ENCODE data around the gene GSDMA.

GSDMA gene

DNA sequence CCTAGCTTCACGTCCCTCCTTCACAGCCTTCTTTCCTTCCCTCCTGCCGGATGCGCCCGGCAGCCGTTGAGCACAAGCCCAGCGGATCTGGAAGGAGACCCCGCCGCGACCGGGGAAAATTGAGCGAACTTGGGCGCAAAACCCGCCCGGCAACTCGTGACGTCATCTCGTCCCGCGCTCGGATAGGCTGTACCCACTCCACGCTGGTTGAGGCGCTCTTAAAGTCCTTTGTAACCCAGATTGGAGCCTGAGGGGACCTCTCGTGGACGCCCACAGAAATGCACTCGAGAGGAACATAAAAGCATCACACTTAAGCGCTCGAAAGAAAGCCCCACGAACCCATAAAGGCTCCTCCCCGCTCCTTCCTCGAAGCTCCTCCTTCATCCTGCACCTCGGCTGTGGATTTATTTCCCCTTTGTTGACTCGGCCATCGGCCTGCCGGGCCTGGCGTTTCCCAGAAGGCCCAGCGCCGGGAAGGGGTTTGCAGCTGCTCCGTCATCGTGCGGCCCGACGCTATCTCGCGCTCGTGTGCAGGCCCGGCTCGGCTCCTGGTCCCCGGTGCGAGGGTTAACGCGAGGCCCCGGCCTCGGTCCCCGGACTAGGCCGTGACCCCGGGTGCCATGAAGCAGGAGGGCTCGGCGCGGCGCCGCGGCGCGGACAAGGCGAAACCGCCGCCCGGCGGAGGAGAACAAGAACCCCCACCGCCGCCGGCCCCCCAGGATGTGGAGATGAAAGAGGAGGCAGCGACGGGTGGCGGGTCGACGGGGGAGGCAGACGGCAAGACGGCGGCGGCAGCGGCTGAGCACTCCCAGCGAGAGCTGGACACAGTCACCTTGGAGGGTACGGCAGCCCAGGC lies 17.8 kb downstream of the GSDMA start, which contains the start of gene PSMD3:
Gene PSMD3, plus strand, starts transcription at position 457 of the 856 bp plus-strand sequence. Its CDS starts 164 bp downstream, at position 621.
- H3K4me3 ChIP-seq (ENCODE audit: low read depth, low read length), result peak within 1 kb of the TSS; percentile 79
- TF ChIP-seq, protein P1, sequence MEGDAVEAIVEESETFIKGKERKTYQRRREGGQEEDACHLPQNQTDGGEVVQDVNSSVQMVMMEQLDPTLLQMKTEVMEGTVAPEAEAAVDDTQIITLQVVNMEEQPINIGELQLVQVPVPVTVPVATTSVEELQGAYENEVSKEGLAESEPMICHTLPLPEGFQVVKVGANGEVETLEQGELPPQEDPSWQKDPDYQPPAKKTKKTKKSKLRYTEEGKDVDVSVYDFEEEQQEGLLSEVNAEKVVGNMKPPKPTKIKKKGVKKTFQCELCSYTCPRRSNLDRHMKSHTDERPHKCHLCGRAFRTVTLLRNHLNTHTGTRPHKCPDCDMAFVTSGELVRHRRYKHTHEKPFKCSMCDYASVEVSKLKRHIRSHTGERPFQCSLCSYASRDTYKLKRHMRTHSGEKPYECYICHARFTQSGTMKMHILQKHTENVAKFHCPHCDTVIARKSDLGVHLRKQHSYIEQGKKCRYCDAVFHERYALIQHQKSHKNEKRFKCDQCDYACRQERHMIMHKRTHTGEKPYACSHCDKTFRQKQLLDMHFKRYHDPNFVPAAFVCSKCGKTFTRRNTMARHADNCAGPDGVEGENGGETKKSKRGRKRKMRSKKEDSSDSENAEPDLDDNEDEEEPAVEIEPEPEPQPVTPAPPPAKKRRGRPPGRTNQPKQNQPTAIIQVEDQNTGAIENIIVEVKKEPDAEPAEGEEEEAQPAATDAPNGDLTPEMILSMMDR (IDR thresholded peaks at IDR 0.05; ENCODE audit: borderline replicate concordance, insufficient read depth, low read depth, low read length), result peak; percentile 70

DNA sequence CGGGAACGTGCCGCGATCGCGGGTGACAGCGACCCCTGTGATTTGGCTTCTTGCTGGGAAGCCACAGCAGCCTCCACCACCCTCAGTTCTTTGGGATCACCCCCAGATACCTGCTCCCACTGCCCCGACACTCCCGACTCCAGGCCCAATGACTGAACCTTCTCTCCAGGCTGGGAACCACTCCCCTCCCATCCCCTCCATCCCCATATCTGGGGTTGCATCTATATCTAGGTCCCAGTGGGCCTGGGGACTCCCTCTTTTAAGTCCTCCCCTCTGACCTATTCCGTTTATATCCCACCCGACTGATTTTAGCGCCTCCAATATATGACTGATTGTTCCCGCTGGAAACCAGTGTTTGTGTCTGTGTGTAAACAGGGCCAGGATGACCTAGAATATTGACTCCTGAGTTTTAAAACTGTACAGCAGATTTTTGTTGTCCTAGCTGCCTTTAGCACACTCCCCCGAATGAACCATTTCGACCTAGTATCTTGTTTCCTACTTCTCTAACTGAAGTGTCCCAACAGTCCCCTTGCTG lies 18.5 kb downstream of the GSDMA start:
- TF ChIP-seq, protein P1 (IDR thresholded peaks at IDR 0.05; ENCODE audit: borderline replicate concordance, insufficient read depth, low read depth, low read length), result no peak
- H3K4me3 ChIP-seq (ENCODE audit: low read depth, low read length), result peak overlapping the region; percentile 79

DNA sequence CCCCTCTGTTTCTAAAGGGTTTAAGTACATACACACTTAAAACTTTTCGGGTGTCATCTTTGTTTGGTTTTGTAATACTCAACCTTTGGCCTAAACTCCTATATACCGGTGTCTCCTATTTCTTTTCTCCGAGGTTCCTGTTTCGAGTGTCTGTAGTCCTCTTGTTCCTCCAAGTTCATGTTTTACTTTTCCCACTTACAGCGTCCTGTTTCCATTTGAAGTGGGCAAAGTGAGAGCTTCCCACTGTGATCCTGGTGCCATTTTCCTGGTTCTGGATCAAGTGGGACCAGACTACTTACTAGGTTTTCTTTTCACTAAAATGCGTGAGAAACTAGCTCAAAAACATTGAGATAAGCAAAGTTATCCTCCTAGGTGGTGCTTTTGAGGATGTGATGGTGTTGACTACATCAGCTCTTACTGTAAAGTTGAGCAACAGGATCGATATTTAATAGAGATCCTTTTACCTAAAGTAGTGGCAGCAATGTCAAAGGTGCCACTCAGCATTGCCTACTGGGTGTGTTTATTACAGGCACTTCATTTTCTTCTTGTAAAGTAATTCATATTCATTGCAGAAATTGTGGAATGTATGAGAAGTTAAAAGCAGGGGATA lies 19.1 kb downstream of the GSDMA start:
- peak overlapping the region; percentile 79 for H3K4me3 ChIP-seq (ENCODE audit: low read depth, low read length)
- TF ChIP-seq, protein P1 (IDR thresholded peaks at IDR 0.05; ENCODE audit: borderline replicate concordance, insufficient read depth, low read depth, low read length), result no peak

DNA sequence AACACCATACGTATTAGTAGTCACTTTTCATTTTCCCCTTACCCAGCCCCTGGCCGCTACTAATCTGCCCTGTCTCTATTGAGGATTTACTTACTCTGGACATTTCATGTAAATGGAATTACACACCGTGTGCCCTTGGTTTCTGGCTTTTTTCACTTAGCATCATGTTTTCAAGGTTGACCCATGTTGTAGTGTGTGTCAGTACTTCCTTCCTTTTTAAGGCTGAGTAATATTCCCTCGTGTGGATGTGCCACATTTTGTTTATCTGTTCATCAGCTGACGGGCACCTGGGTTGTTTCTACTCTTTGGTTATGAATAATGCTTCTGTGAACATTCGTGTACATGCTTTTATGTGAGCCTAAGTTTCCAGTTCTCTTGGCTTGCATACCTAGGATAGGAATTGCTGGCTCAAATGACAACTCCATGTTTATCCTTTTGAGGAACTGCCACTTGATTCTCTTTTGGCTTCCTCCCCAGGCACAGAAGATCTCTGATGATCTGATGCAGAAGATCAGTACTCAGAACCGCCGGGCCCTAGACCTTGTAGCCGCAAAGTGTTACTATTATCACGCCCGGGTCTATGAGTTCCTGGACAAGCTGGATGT lies 25.5 kb downstream of the GSDMA start:
- TF ChIP-seq, protein P1 (IDR thresholded peaks at IDR 0.05; ENCODE audit: borderline replicate concordance, insufficient read depth, low read depth, low read length), result no peak
- H3K4me3 ChIP-seq (ENCODE audit: low read depth, low read length), result no peak overlapping the region

DNA sequence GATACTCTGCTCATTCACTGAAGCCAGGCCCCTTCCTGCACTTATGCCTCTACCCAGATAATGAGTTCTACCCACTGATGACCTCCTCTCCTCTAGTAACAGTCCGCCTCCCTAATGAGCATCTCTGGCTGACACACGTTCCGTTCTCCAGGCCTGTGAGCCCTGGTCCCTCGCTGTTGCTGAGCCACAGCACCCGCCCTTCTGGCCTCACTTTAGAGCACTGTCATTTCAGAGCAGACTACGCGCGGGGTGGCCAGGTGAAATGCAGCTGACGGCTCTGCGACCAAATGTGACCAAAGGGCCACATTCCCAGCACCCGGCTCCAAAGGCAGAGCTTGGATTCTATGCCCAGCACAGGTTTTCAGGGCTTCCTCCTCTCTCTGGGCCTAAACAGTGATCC lies 31.6 kb downstream of the GSDMA start:
- TF ChIP-seq, protein P1 (IDR thresholded peaks at IDR 0.05; ENCODE audit: borderline replicate concordance, insufficient read depth, low read depth, low read length), result no peak
- no peak overlapping the region for H3K4me3 ChIP-seq (ENCODE audit: low read depth, low read length)

DNA sequence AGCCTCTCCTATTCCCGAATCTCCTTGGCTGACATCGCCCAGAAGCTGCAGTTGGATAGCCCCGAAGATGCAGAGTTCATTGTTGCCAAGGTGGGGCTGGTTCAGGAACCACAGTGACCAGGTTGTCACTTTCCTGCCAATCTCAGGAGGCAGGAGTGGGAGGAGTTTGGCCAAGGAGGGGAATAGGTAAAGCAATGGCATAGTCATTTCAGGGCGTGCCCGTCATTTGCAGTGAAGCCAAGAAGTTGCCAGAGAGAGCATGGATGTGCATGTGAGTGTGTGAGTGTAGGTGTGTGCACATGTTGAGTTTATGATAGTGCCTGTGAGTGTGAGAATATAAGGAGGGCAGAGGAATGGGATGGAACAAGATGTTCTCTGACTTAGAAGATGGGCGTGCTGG lies 32.6 kb downstream of the GSDMA start:
- TF ChIP-seq, protein P1 (IDR thresholded peaks at IDR 0.05; ENCODE audit: borderline replicate concordance, insufficient read depth, low read depth, low read length), result no peak
- H3K4me3 ChIP-seq (ENCODE audit: low read depth, low read length), result no peak overlapping the region

All from GM12875 (cell line).